Measurements from ENCODE around the gene PROKR2. TPM values are rescaled to one million over a fixed set of nuclear protein-coding genes. Genes with fewer than 3 reads are reported as not detected.
A peak's percentile ranks its signal among the peaks of the same experiment; 100 is the strongest.

The PROKR2 gene
- not detected for polyA plus RNA-seq (2013, experiment 1 of 2)
- polyA plus RNA-seq (2013, experiment 2 of 2): not detected

DNA sequence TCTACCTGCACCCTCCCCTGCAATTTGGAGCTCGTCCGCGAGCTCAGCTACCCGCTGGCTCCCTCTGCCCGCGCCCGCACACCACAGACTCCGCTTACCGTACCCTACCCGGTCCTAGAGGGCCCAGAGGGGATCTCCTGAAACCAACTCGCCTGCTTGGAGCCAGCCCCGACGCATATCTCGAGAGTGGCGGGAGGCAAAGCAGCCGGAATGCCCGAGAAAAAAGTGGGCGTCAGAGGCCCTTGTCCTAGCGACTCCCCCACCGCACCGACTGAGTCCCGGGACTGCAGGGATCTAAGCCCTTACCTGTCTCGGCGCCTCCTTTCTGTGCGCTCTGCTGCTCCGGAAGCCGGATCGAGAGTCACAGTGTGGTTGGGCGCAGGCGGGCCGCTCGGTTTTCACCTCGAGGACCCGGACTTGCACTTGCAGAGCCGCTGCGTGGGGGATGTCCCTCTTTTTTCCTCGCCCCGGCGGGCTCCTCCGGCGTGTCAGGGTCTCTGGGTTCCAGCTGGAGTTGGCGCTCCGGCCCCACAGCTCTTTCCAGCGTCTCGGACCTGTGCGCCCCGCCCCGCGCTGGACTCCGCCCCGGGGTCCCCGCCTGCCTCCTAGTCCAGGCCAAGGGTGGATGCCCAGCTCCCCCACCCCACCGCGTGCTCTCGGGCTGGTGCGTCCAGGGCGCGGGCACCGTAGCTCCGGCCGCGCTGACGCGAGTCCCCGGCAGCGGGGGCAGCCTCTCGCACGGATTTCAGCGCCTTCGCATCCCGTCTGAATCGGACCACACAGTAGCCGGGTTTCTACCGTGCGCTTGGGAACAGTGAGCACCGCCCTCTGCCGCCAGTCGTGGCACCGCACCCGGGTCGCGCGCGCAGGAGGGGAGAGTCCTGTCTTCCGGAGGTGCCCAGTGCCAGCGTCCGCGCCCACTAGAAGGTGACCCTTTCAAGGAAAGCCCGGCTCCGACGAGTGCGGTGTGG is at the start of gene PROKR2:
Gene PROKR2 (minus strand): TSS at position 767 of the 971 bp plus-strand sequence. CDS start 2,585 bp downstream, outside the sequence.
- Histone ChIP-seq H3K36me3 (ENCODE audit: control insufficient read depth in 1 of 2, insufficient read depth in 2 of 2, low read depth in 1 of 2, low read length in 2 of 2) (no peaks in the 10 kb centered on the region), H2BK120ac (ENCODE audit: low read depth, low read length) (no peak within 1 kb of the TSS), H2BK12ac (ENCODE audit: low read length in 2 of 2) (no peak within 1 kb of the TSS)

DNA sequence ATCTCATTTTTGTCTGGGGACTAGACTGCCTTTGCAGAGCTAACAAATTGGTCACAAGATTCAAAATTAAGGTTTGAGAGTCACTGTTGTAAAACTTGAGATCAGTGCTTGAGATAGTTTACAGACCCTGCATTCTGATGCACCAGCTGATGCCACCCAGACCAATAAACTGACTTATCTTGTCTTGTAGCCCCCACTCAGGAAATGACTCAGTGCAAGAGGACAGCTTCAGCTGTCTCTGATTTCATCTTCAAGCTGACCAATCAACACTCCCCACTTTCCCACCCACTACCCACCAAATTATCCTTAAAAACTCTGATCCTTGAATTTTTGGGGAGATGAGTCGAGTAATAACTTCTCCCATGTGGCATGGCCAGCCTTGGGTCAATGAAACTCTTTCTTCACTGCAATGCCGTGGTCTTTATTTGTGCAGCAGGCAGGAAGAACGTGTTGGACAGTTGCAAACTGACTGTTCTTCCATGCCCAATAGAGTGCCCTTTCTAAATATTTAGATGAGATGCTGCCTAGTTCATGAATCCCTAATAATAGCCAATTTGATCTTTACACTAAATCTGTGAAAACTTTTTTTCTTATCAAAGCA is 48.3 kb upstream of the PROKR2 start:
- Histone ChIP-seq H3K23ac (ENCODE audit: low read length in 2 of 2) (no peak overlapping the region), H3K4ac (ENCODE audit: low read depth in 1 of 2, low read length in 2 of 2) (no peak overlapping the region), H4K8ac (ENCODE audit: low read length) (no peak overlapping the region), H2AFZ (ENCODE audit: low read depth, low read length) (no peak overlapping the region), H2AK5ac (ENCODE audit: low read length, severe bottlenecking) (no peak overlapping the region), H3K27ac (ENCODE audit: low read length, poor library complexity, severe bottlenecking) (no peak overlapping the region), H4K91ac (ENCODE audit: low read length) (no peak overlapping the region), H3K79me1 (replicated peaks; ENCODE audit: low read length, poor library complexity, severe bottlenecking) (no peaks in the 10 kb centered on the region), H3K4me3 (ENCODE audit: insufficient read depth in 1 of 2, low read depth in 1 of 2, low read length in 2 of 2) (no peak overlapping the region), H2BK12ac (ENCODE audit: low read length in 2 of 2) (no peak overlapping the region), H3K9ac (ENCODE audit: low read length) (no peak overlapping the region), H3K14ac (ENCODE audit: low read length in 2 of 2) (no peak overlapping the region), H2BK5ac (ENCODE audit: low read depth, low read length, poor library complexity, severe bottlenecking) (no peak overlapping the region), H3K4me1 (ENCODE audit: control insufficient read depth, insufficient read depth, low read depth, low read length) (no peaks in the 10 kb centered on the region), H2BK15ac (ENCODE audit: low read depth, poor library complexity, severe bottlenecking) (no peak overlapping the region), H3K4me2 (ENCODE audit: low read length, poor library complexity, severe bottlenecking) (no peak overlapping the region), H3K27me3 (ENCODE audit: control insufficient read depth in 1 of 2, insufficient read depth in 1 of 2, low read length in 2 of 2) (no peaks in the 10 kb centered on the region), H3K36me3 (ENCODE audit: control insufficient read depth in 1 of 2, insufficient read depth in 2 of 2, low read depth in 1 of 2, low read length in 2 of 2) (no peaks in the 10 kb centered on the region), H3K9me3 (ENCODE audit: control insufficient read depth, low read length) (peaks cover 10% of the 10 kb centered on the region), H3K18ac (ENCODE audit: low read depth in 1 of 2, low read length in 2 of 2) (no peak overlapping the region), H2BK120ac (ENCODE audit: low read depth, low read length) (no peak overlapping the region)
- peak; percentile 54 for DNase-seq
- 69% methylated on average over 3 of the region's 3 CpGs for WGBS

More for the DNA sequence above, at the start of gene PROKR2:
- no peak within 1 kb of the TSS for H3K18ac ChIP-seq (ENCODE audit: low read depth in 1 of 2, low read length in 2 of 2)
- H2BK15ac ChIP-seq (ENCODE audit: low read depth, poor library complexity, severe bottlenecking): no peak within 1 kb of the TSS
- no peak within 1 kb of the TSS for H4K8ac ChIP-seq (ENCODE audit: low read length)
- H2AK5ac ChIP-seq (ENCODE audit: low read length, severe bottlenecking): no peak within 1 kb of the TSS
- H3K9me3 ChIP-seq (ENCODE audit: control insufficient read depth, low read length): no peaks in the 10 kb centered on the region
- H3K4me3 ChIP-seq (ENCODE audit: insufficient read depth in 1 of 2, low read depth in 1 of 2, low read length in 2 of 2): no peak within 1 kb of the TSS
- peak within 1 kb of the TSS; percentile 25 for H3K4me2 ChIP-seq (ENCODE audit: low read length, poor library complexity, severe bottlenecking)
- H3K23ac ChIP-seq (ENCODE audit: low read length in 2 of 2): no peak within 1 kb of the TSS
- no peak within 1 kb of the TSS for H3K14ac ChIP-seq (ENCODE audit: low read length in 2 of 2)
- H3K4ac ChIP-seq (ENCODE audit: low read depth in 1 of 2, low read length in 2 of 2): no peak within 1 kb of the TSS
- peak; percentile 4 for DNase-seq
- no peak within 1 kb of the TSS for H2BK5ac ChIP-seq (ENCODE audit: low read depth, low read length, poor library complexity, severe bottlenecking)
- H3K9ac ChIP-seq (ENCODE audit: low read length): no peak within 1 kb of the TSS
- H3K79me1 ChIP-seq (replicated peaks; ENCODE audit: low read length, poor library complexity, severe bottlenecking): no peaks in the 10 kb centered on the region
- H2AFZ ChIP-seq (ENCODE audit: low read depth, low read length): no peak within 1 kb of the TSS
- WGBS: 1% methylated on average over 84 of the region's 92 CpGs
- peaks cover 46 to 50% of the 10 kb centered on the region in 2 experiments for H3K27me3 ChIP-seq (ENCODE audit: control insufficient read depth in 1 of 2, insufficient read depth in 1 of 2, low read length in 2 of 2)
- H3K27ac ChIP-seq (ENCODE audit: low read length, poor library complexity, severe bottlenecking): no peak within 1 kb of the TSS
- H4K91ac ChIP-seq (ENCODE audit: low read length): no peak within 1 kb of the TSS
- peaks cover 9% of the 10 kb centered on the region for H3K4me1 ChIP-seq (ENCODE audit: control insufficient read depth, insufficient read depth, low read depth, low read length)

DNA sequence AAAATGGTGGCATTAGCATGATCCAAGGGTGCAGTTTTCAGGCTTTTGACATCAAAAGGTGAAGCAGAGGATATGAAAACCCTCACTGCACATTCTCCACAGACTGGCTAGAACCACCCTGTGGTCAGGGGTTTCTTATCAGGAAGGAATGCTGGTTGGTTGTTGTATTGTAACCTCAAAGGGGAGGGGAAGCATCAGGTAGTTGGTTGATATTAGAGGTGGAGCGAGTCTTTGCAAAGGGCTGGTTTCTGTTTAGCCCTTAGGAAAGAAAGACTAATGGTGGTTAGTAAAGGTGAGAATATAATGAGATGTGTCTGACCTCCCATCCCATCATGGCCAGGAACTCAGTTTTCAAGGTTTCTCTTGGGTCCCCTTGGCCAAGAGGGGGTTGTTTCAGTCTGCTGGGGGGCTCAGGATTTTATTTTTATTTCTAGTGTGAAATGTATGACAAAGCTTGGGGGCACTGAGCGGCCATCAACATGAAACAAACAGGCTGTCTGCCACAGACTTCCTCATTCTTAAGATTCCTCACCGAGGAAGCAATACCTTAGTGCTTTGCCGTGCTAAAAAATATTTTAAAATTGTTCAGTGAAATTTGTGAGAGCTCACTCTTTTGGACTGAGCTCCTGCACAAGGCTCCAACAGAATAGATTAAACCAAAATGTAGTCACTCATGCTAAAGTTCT is 47.5 kb upstream of the PROKR2 start:
- H4K8ac ChIP-seq (ENCODE audit: low read length): no peak overlapping the region
- no peak overlapping the region for H2BK12ac ChIP-seq (ENCODE audit: low read length in 2 of 2)
- H2BK5ac ChIP-seq (ENCODE audit: low read depth, low read length, poor library complexity, severe bottlenecking): no peak overlapping the region
- no peak for DNase-seq
- H3K9me3 ChIP-seq (ENCODE audit: control insufficient read depth, low read length): peaks cover 10% of the 10 kb centered on the region
- no peak overlapping the region for H2AFZ ChIP-seq (ENCODE audit: low read depth, low read length)
- H3K36me3 ChIP-seq (ENCODE audit: control insufficient read depth in 1 of 2, insufficient read depth in 2 of 2, low read depth in 1 of 2, low read length in 2 of 2): no peaks in the 10 kb centered on the region
- no peak overlapping the region for H2BK15ac ChIP-seq (ENCODE audit: low read depth, poor library complexity, severe bottlenecking)
- no peak overlapping the region for H3K14ac ChIP-seq (ENCODE audit: low read length in 2 of 2)
- H3K9ac ChIP-seq (ENCODE audit: low read length): no peak overlapping the region
- H3K27ac ChIP-seq (ENCODE audit: low read length, poor library complexity, severe bottlenecking): no peak overlapping the region
- H3K4me3 ChIP-seq (ENCODE audit: insufficient read depth in 1 of 2, low read depth in 1 of 2, low read length in 2 of 2): no peak overlapping the region
- no peak overlapping the region for H3K4me2 ChIP-seq (ENCODE audit: low read length, poor library complexity, severe bottlenecking)
- H3K4me1 ChIP-seq (ENCODE audit: control insufficient read depth, insufficient read depth, low read depth, low read length): no peaks in the 10 kb centered on the region
- H3K23ac ChIP-seq (ENCODE audit: low read length in 2 of 2): no peak overlapping the region
- no peak overlapping the region for H2AK5ac ChIP-seq (ENCODE audit: low read length, severe bottlenecking)
- H3K18ac ChIP-seq (ENCODE audit: low read depth in 1 of 2, low read length in 2 of 2): no peak overlapping the region
- H3K4ac ChIP-seq (ENCODE audit: low read depth in 1 of 2, low read length in 2 of 2): no peak overlapping the region
- no peak overlapping the region for H2BK120ac ChIP-seq (ENCODE audit: low read depth, low read length)
- no peaks in the 10 kb centered on the region for H3K79me1 ChIP-seq (replicated peaks; ENCODE audit: low read length, poor library complexity, severe bottlenecking)
- WGBS: 49% methylated on average over 2 of the region's 4 CpGs
- H4K91ac ChIP-seq (ENCODE audit: low read length): no peak overlapping the region
- no peaks in the 10 kb centered on the region for H3K27me3 ChIP-seq (ENCODE audit: control insufficient read depth in 1 of 2, insufficient read depth in 1 of 2, low read length in 2 of 2)

DNA sequence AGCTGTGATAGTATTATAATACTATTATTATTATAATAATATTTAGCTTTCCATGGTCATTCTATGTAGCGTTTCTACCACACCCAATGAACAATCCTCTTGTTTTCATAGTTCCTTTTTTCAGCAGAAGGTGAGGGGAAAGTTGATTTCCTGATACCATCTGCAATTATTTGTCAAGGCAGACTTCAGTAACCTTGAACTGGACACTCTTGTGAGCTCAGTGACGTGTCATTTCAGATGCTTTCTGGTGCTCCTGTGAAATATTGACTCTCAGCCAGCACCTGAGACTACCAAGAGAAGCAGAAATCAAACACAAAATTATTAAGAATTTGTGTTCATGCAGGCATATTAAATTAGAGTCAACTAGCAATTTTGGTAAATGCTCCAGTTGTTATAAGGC is 46.0 kb upstream of the PROKR2 start:
- Histone ChIP-seq H3K9me3 (ENCODE audit: control insufficient read depth, low read length) (peaks cover 10% of the 10 kb centered on the region), H2BK120ac (ENCODE audit: low read depth, low read length) (no peak overlapping the region), H3K27ac (ENCODE audit: low read length, poor library complexity, severe bottlenecking) (no peak overlapping the region), H2AFZ (ENCODE audit: low read depth, low read length) (no peak overlapping the region), H3K18ac (ENCODE audit: low read depth in 1 of 2, low read length in 2 of 2) (no peak overlapping the region), H3K9ac (ENCODE audit: low read length) (no peak overlapping the region), H3K4me2 (ENCODE audit: low read length, poor library complexity, severe bottlenecking) (no peak overlapping the region), H3K4ac (ENCODE audit: low read depth in 1 of 2, low read length in 2 of 2) (no peak overlapping the region), H2BK5ac (ENCODE audit: low read depth, low read length, poor library complexity, severe bottlenecking) (no peak overlapping the region), H2BK15ac (ENCODE audit: low read depth, poor library complexity, severe bottlenecking) (no peak overlapping the region), H3K27me3 (ENCODE audit: control insufficient read depth in 1 of 2, insufficient read depth in 1 of 2, low read length in 2 of 2) (no peaks in the 10 kb centered on the region), H3K4me3 (ENCODE audit: insufficient read depth in 1 of 2, low read depth in 1 of 2, low read length in 2 of 2) (no peak overlapping the region), H4K8ac (ENCODE audit: low read length) (no peak overlapping the region), H4K91ac (ENCODE audit: low read length) (no peak overlapping the region), H3K23ac (ENCODE audit: low read length in 2 of 2) (no peak overlapping the region), H2AK5ac (ENCODE audit: low read length, severe bottlenecking) (no peak overlapping the region), H2BK12ac (ENCODE audit: low read length in 2 of 2) (no peak overlapping the region), H3K79me1 (replicated peaks; ENCODE audit: low read length, poor library complexity, severe bottlenecking) (no peaks in the 10 kb centered on the region), H3K4me1 (ENCODE audit: control insufficient read depth, insufficient read depth, low read depth, low read length) (no peaks in the 10 kb centered on the region), H3K36me3 (ENCODE audit: control insufficient read depth in 1 of 2, insufficient read depth in 2 of 2, low read depth in 1 of 2, low read length in 2 of 2) (no peaks in the 10 kb centered on the region), H3K14ac (ENCODE audit: low read length in 2 of 2) (no peak overlapping the region)
- DNase-seq: no peak
- WGBS: 43% methylated on average over 2 of the region's 2 CpGs
